Retinal pigment epithelial cell (primary cell): Measurements from ENCODE around the gene IL9.

ENCODE experiments used
- DNase-seq: peaks from one replicate; pipeline ENCODE4 v3.0.0-alpha.2; 2010; ENCODE audit warnings: low read depth
- H3K4me3 ChIP-seq: 2 replicates; pipeline ENCODE4 v1.5.1; 2011; ENCODE audit warnings: mild to moderate bottlenecking, low read length, control low read depth, moderate library complexity
- CTCF ChIP-seq: conservative IDR thresholded peaks from 2 replicates; pipeline ENCODE4 v1.5.1; 2011; ENCODE audit warnings: low read depth, low read length, control low read depth, inconsistent platforms

IL9 gene

GRCh38 chr5:135915466-135916001 lies 19.9 kb upstream of the IL9 start:
- DNase-seq, result no peak
- H3K4me3 ChIP-seq, result no peak overlapping the region
- no peak for TF ChIP-seq CTCF

- no peak for TF ChIP-seq CTCF
- no peak overlapping the region for H3K4me3 ChIP-seq
- no peak for DNase-seq
Observed at GRCh38 chr5:135913713-135914626, 18.3 kb upstream of the IL9 start.

GRCh38 chr5:135905144-135905543 lies 9.5 kb upstream of the IL9 start:
- DNase-seq, result no peak
- TF ChIP-seq CTCF, result no peak
- no peak overlapping the region for H3K4me3 ChIP-seq

GRCh38 chr5:135901633-135902032 lies 6.0 kb upstream of the IL9 start:
- TF ChIP-seq CTCF, result no peak
- no peak for DNase-seq
- H3K4me3 ChIP-seq, result no peak overlapping the region

- no peak for TF ChIP-seq CTCF
- no peak overlapping the region for H3K4me3 ChIP-seq
- DNase-seq, result no peak
Observed at GRCh38 chr5:135900276-135900675, 4.6 kb upstream of the IL9 start.

GRCh38 chr5:135898651-135899050 lies 3.0 kb upstream of the IL9 start:
- no peak overlapping the region for H3K4me3 ChIP-seq
- TF ChIP-seq CTCF, result no peak
- no peak for DNase-seq

GRCh38 chr5:135894789-135895188 lies 852 bp downstream of the IL9 start:
- DNase-seq, result no peak
- TF ChIP-seq CTCF, result no peak
- H3K4me3 ChIP-seq, result no peak overlapping the region
